Astrocyte of the cerebellum (primary cell): ENCODE data around the gene CMTR2.

Experiments used
- DNase-seq: peaks from one replicate; pipeline ENCODE4 v3.0.0-alpha.2; 2011; ENCODE audit warnings: low read depth
- H3K4me3 ChIP-seq: 2 replicates; pipeline ENCODE4 v1.5.1; 2011; ENCODE audit warnings: mild to moderate bottlenecking, low read depth, low read length, moderate library complexity
- CTCF ChIP-seq: IDR thresholded peaks from 2 replicates; pipeline ENCODE4 v1.5.1; 2012; ENCODE audit warnings: low read length, low read depth, moderate library complexity, mild to moderate bottlenecking; ENCODE audit errors: missing control alignments
- in situ Hi-C: cut with HindIII; loops from 2 replicates; pipeline ENCODE4 v1.10.0; 2017; ENCODE audit warnings: low sequenced_read_pairs

Gene CMTR2

GRCh38 chr16:71288890-71289731 lies at the start of gene CMTR2:
TSS of gene CMTR2 (minus strand) at chr16:71289402. CDS start at chr16:71285920, 3,482 bp downstream.
- peak; percentile 90 for DNase-seq
- no peak for TF ChIP-seq CTCF
- peak within 1 kb of the TSS; percentile 81 for H3K4me3 ChIP-seq
- in situ Hi-C loops: no loop called here

- DNase-seq: no peak
- no peak overlapping the region for H3K4me3 ChIP-seq
- no peak for TF ChIP-seq CTCF
- in situ Hi-C loops: no loop called here
Measured at GRCh38 chr16:71338632-71339031, 49.4 kb upstream of the CMTR2 start.

GRCh38 chr16:71338193-71338592 lies 49.0 kb upstream of the CMTR2 start:
- in situ Hi-C loops: no loop called here
- no peak for TF ChIP-seq CTCF
- DNase-seq: no peak
- no peak overlapping the region for H3K4me3 ChIP-seq

GRCh38 chr16:71337631-71338030 lies 48.4 kb upstream of the CMTR2 start:
- in situ Hi-C loops: no loop called here
- no peak for TF ChIP-seq CTCF
- DNase-seq: no peak

GRCh38 chr16:71328151-71328550 lies 38.9 kb upstream of the CMTR2 start:
- no peak for TF ChIP-seq CTCF
- H3K4me3 ChIP-seq: no peak overlapping the region
- no peak for DNase-seq
- in situ Hi-C loops: no loop called here

More at GRCh38 chr16:71337631-71338030, 48.4 kb upstream of the CMTR2 start:
- H3K4me3 ChIP-seq: no peak overlapping the region

GRCh38 chr16:71327720-71328119 lies 38.5 kb upstream of the CMTR2 start:
- H3K4me3 ChIP-seq: no peak overlapping the region
- in situ Hi-C loops: no loop called here
- DNase-seq: no peak
- no peak for TF ChIP-seq CTCF
